Measurements from ENCODE around the gene KRTAP12-4.
A peak's percentile ranks its signal among the peaks of the same experiment; 100 is the strongest.
"Not testable (repeated sequence)": the region's sequence is repeated elsewhere in the genome, so short reads cannot be mapped to it uniquely, and the experiment has no call there.

Gene KRTAP12-4

DNA sequence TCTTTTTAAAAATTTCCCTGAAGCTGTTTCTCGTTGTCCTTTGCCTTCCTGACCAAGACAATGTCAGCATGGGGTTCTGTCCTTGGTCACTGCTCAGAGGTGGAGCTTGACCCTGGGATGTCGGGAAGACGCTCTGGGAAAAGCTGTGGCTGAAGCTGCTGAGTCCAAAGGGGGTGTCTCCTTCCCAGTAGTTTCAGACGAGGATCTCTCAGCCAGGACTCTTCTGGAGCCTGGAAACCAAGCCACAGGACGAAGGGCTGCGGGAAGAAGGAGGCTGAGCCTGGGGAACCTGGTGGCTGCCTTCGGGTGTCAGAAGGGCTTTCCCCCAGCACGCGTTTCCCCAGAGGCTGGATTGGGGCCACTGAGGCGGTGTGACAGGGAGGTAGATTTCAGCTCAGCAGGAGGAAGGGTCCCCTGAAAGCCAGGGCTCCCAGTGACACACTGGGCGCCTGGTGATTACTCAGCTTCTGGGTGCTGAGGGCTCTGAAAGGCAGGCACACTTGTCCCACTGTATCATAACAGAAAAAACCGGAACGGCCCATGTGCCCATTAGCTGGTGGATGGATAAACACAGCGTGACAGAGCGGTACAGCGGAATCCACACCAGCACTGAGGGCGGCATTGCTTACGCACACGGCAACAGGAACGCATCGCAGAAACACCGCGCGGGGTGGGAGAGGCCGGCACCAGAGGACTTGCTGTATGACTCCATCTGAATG lies 32.5 kb upstream of the KRTAP12-4 start:
- no peak for DNase-seq (ENCODE audit: low spot score)

DNA sequence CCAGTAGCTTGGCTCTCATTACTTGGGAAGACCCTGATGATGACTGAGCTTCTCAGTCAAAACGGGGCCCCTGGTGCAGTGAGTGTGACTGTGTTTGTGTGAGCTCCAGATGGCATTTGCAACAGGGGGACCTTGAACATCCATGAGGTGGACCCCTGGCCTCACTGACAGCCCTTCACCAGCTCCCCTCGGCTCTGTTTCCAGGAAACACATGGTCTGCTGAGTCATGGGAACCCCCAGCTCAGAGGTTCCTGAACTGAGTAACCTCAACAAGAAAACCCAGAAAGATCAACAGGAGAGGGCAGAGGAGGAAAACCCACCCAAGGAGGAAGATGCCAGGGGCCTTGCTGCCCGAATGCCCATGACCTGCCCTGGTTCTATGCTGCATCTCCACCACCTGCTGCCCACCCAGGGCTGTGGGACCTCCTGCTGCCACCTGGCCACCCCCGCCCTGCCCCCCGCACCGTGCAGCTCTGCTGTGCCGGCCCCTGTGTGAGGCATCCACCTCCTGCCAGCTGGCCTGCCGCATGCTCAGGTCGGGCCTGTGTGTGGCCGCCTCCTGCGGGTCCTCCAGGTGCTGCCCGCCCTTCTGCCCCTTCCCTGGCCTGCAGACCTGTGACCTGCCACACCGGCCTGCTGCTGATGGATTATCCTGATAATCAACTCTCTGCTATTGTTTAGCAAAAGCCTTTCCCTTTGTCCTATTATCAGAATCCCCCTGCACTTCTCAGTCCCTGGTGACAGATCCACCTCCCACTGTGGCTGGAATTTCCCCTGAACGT lies 31.7 kb upstream of the KRTAP12-4 start:
- peak; percentile 19 for DNase-seq (ENCODE audit: low spot score)

- DNase-seq (ENCODE audit: low spot score): not testable (repeated sequence)
Observed at GRCh38 chr21:44685050-44685449, 30.6 kb upstream of the KRTAP12-4 start.

DNA sequence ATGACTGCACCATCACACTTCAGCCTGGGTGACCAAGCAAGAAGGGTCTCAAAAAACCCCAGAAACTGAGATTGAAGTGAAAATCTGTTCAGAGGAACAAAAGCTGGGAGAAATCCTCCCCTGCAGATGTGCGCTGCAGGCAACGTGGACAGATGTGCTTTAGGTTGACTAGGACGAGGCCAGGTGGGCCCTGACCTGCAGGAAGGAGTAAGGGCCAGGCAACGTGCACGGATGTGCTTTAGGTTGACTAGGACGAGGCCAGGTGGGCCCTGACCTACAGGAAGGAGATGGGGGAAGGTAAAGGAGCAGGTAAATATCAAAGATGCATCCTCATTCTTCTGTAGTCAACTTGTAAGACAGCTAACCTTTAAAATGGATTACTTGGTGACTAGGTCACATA lies 30.0 kb upstream of the KRTAP12-4 start:
- DNase-seq (ENCODE audit: low spot score): no peak

DNA sequence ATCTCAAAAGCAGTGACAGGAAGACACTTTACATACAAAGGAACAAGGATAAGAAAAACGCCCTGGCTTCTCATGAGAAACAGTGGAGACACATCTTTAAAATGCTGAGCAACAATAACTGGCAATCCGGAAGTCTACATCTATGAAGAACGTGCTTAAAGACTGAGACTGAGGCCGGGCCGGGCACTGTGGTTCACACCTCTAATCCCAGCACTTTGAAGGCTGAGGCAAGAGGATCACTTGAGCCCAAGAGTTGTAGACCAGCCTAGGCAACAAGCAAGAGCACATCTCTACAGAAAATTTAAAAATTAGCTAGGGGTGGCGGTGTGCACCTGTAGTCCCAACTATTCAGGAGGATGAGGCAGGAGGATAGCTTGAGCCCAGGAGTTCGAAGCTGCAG lies 29.6 kb upstream of the KRTAP12-4 start:
- DNase-seq (ENCODE audit: low spot score): no peak

GRCh38 chr21:44682580-44683151 lies 28.2 kb upstream of the KRTAP12-4 start:
- DNase-seq (ENCODE audit: low spot score): no peak

DNA sequence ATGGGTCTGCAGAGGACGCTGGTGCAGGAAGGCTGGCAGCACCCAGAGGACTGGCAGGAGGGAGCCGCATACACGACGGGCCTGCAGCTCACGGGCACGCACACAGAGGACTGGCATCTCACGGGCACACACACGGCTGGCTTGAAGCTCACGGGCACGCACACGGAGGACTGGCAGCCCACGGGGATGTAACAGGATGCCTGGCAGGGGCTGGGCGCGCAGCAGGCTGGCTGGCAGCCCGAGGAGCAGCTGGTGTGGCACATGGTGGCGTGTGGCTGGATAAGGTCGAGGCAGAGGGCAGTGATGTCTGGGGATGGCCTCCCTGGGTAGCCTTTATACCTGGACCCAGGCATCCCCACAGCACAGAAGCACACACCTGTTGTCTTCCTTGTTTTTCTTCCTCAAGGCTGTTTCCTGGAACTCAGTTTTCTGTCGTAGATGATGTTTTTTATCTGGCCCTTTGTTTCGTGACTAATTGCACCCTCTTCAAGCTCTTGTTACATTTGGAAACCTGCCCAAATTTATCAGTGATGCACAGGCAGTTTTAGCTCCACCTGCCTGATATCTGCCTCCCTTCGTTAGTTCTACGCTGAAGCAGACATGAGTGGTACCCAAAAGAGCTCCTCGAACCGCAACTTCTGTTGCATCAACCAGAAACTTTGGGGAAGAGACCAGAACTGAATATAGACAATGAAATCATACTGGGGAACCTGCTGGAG lies 27.6 kb upstream of the KRTAP12-4 start, which contains the start of gene KRTAP12-1:
KRTAP12-1 (minus strand) TSS at position 303 of the 719 bp plus-strand sequence; CDS start at position 263, 40 bp downstream.
- no peak for DNase-seq (ENCODE audit: low spot score)

- no peak for DNase-seq (ENCODE audit: low spot score)
Observed at GRCh38 chr21:44681152-44681551, 26.7 kb upstream of the KRTAP12-4 start.

DNA sequence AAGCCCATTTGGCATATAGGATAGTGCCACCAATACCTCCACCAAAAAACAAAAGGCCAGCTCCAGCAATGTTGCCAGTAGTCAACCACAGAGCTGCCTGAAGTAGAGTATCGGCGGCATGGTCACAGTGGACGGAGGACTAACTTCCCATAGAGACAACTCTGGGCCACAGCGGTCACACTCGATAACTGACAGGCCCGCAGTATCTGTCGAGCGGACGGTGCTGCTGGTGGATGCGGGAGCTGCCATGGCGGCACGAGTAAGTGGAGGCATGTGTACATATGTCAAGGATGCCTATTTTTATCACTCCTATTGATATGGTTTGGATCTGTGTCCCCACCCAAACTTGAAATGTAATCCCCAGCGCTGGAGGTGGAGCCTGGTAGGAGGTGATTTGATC lies 23.4 kb upstream of the KRTAP12-4 start:
- DNase-seq (ENCODE audit: low spot score): no peak

DNA sequence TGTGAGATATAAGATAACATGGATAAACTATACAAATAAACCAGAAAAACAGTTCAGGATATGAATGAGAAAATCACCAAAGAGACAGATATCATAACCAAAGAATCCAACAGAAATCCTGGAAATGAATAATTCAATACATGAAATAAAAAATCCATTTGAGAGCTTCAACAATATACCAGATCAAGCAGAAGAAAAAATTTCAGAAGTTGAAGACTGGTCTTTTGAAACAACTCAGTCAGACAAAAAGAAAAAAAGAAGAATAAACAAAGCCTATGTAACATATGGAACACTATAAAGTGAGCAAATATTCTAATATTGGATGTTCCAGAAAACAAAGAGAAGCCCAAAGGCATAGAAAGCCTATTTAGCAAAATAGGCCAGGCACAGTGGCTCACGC lies 17.5 kb upstream of the KRTAP12-4 start:
- DNase-seq (ENCODE audit: low spot score): no peak

- no peak for DNase-seq (ENCODE audit: low spot score)
Observed at GRCh38 chr21:44670642-44671432, 16.4 kb upstream of the KRTAP12-4 start.

DNA sequence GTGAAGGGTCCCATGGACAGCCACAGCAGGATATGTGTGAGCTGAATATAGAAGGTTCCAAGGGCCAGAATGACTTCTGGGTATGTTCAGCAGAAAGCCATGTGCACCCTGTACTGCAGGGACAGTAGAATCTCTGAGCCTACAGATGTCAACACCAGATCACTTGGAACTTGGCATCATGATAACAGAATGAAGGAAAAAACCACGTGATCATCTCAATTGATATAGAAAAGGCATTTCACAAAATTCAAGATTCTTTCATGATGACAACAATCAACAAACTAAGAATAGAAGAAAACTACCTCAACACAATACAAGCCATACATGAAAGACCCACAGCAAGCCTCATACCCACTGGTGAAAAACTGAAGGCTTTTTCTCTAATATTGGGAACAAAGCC lies 13.2 kb upstream of the KRTAP12-4 start:
- DNase-seq (ENCODE audit: low spot score): no peak

- DNase-seq (ENCODE audit: low spot score): no peak
Observed at GRCh38 chr21:44666401-44667320, 12.2 kb upstream of the KRTAP12-4 start, which contains the start of gene KRTAP12-2. Gene KRTAP12-2, minus strand, starts transcription at chr21:44666927. Its CDS starts 41 bp downstream, at chr21:44666886.

- no peak for DNase-seq (ENCODE audit: low spot score)
Observed at GRCh38 chr21:44664691-44665090, 10.2 kb upstream of the KRTAP12-4 start.

DNA sequence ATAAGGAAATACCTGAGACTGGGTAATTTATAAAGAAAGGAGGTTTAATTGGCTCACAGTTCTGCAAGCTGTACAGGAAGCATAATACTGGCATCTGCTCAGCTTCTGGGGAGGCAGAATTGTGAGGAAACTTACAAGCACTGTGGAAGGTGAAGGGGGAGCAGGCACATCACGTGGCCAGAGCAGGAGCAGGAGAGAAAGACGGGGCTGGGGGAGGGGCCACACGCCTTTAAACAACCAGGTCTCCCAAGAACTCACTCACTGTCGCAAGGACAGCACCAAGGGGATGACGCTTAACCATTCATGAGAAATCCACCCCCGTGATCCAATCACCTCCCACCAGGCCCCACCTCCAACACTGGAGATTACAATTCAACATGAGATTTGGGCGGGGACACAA lies 7.1 kb upstream of the KRTAP12-4 start:
- not testable (repeated sequence) for DNase-seq (ENCODE audit: low spot score)

DNA sequence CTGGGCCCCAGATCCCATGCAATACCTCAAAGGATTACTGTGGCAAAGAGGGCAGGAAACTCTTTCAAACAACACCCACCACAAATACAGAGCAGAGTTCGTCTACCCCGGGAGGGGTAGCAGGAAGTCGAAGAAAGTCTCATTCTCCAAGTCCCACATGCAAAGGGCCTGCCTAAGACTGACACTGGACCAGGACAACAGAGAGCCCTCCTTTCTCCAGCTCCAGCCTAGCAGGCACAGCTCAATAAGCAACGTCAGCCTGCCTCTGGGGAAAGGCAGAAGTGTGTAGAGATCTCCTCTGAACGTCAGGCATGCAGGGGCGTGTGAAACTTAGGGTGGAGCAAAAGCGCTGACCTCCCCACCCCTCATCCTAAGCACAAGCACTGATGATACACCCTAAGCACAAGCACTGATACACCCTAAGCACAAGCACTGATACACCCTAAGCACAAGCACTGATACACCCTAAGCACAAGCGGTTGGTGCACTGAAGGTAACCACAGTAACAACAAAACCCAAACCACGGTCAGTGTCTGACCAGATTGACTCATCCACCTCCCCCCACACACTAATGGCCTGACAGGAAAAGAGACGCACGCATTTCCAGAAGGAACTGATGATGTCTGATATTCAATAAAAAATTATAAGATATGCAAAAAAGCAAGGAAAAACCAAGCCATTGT lies 4.6 kb upstream of the KRTAP12-4 start:
- DNase-seq (ENCODE audit: low spot score): no peak

GRCh38 chr21:44658541-44658910 lies 4.1 kb upstream of the KRTAP12-4 start:
- DNase-seq (ENCODE audit: low spot score): no peak

GRCh38 chr21:44657635-44658540 lies 3.4 kb upstream of the KRTAP12-4 start, which contains the start of gene KRTAP12-3:
Gene KRTAP12-3, plus strand, starts transcription at chr21:44657932. Its CDS starts 48 bp downstream, at chr21:44657980.
- DNase-seq (ENCODE audit: low spot score): peak; percentile 46

DNA sequence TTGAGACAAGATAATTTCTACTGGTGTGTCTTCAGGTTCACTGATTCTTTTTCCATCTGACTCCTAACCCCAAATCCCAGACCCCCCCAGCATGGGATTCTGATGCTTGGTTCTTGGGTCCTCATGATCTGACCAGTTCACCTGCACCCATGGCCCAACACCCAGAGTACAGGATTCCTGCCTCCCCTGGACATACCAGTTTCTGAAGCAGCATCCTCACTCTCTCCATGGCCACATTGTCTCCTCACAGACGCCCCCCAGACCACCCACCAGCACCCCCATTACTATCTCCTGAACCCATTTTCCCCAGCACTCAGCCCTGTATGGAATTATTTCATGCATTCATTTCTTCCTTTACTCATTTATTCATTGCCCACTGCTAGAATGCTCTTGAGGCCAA lies 2.4 kb upstream of the KRTAP12-4 start:
- no peak for DNase-seq (ENCODE audit: low spot score)

All from activated CD4-positive, alpha-beta T cell treated with anti-CD3 and anti-CD28 coated beads, Interleukin-2, Interleukin-4, amounts not matched to agents 100 ng/mL and 50 ng/mL, durations not matched to agents 16 hours and 8 hours (primary cell).